Measurements from ENCODE around the gene SGPP2. TPM values are rescaled to one million over a fixed set of nuclear protein-coding genes. Genes with fewer than 3 reads are reported as not detected.

SGPP2 gene
- total and polyA plus RNA-seq, 2 of the 4 experiments (the other 2 are of a cell fraction): not detected

GRCh38 chr2:222442665-222443064 lies 18.3 kb downstream of the SGPP2 start (continued):
- TF ChIP-seq RCOR1 (IDR thresholded peaks at IDR 0.05; ENCODE audit: insufficient replicate concordance, low read length): no peak
- TF ChIP-seq CHD1 (IDR thresholded peaks at IDR 0.05; ENCODE audit: low read depth, low read length): no peak
- no peak for TF ChIP-seq POLR2A (IDR thresholded peaks at IDR 0.05; ENCODE audit: low read depth, low read length)
- no peak for TF ChIP-seq MAZ (IDR thresholded peaks at IDR 0.05; ENCODE audit: borderline replicate concordance, low read depth, low read length)
- TF ChIP-seq RAD21 (IDR thresholded peaks at IDR 0.05; ENCODE audit: low read length): no peak

GRCh38 chr2:222445227-222445626 lies 20.9 kb downstream of the SGPP2 start:
- H2AK9ac ChIP-seq (replicated peaks; ENCODE audit: low read depth, low read length, poor library complexity): no peak overlapping the region

More at GRCh38 chr2:222445227-222445626, 20.9 kb downstream of the SGPP2 start:
- H4K5ac ChIP-seq (ENCODE audit: low read depth, low read length): no peak overlapping the region
- peaks cover 5% of the 10 kb centered on the region; the same call in 1 of the 2 replicates for H3K4me1 ChIP-seq (ENCODE audit: control insufficient read depth, insufficient read depth, low read length)
- no peak overlapping the region for H4K8ac ChIP-seq (ENCODE audit: low read depth in 2 of 2, low read length in 2 of 2)
- H3K27me3 ChIP-seq (ENCODE audit: control insufficient read depth, insufficient read depth, low read length): no peaks in the 10 kb centered on the region; the same call in none of the 2 replicates
- intact Hi-C loops (cut with micrococcal nuclease): no loop called here
- DNase-seq (no peak), ATAC-seq (ENCODE audit: low read depth) (no peak)
- H2AFZ ChIP-seq (replicated peaks; ENCODE audit: low read length, poor library complexity): no peak overlapping the region
- POLR2A ChIA-PET (ENCODE audit: unreplicated experiment): no interaction called here
- no peak overlapping the region for H3K23ac ChIP-seq (ENCODE audit: low read depth, low read length)
- no peak overlapping the region for H2AK5ac ChIP-seq (ENCODE audit: low read depth, low read length)
- H2BK20ac ChIP-seq (ENCODE audit: low read depth, low read length): no peak overlapping the region
- no peak overlapping the region for H4K91ac ChIP-seq (ENCODE audit: insufficient read depth, low read depth, low read length)
- dilution Hi-C loops (cut with HindIII; ENCODE audit: low sequenced_read_pairs, unreplicated experiment): no loop called here
- no peaks in the 10 kb centered on the region for H3K79me1 ChIP-seq (ENCODE audit: low read depth in 1 of 2, low read length in 2 of 2)
- no peak overlapping the region for H2BK15ac ChIP-seq (ENCODE audit: low read depth, low read length)
- CTCF ChIA-PET: interaction anchor here (0.8 kb wide), 1 partner anchor 156 kb away, joined by 3 read pairs; no protein-coding TSS in a partner anchor
- TF ChIP-seq MAZ (IDR thresholded peaks at IDR 0.05; ENCODE audit: borderline replicate concordance, low read depth, low read length): no peak
- no peak for TF ChIP-seq ELK1 (IDR thresholded peaks at IDR 0.05; ENCODE audit: borderline replicate concordance, low read depth, low read length)
- TF ChIP-seq USF2 (IDR thresholded peaks at IDR 0.05; ENCODE audit: low read depth, low read length): no peak
- no peak for TF ChIP-seq MAFK (IDR thresholded peaks at IDR 0.05; ENCODE audit: low read depth, low read length)
- TF ChIP-seq CTCF (conservative IDR thresholded peaks at IDR 0.05; ENCODE audit: low read depth, low read length): no peak
- TF ChIP-seq RCOR1 (IDR thresholded peaks at IDR 0.05; ENCODE audit: insufficient replicate concordance, low read length): no peak
- TF ChIP-seq POLR2A (IDR thresholded peaks at IDR 0.05; ENCODE audit: low read depth, low read length): no peak
- TF ChIP-seq BHLHE40 (IDR thresholded peaks at IDR 0.05; ENCODE audit: low read depth, low read length): no peak
- no peak for TF ChIP-seq RAD21 (IDR thresholded peaks at IDR 0.05; ENCODE audit: low read length)
- no peak for TF ChIP-seq FOS (IDR thresholded peaks at IDR 0.05; ENCODE audit: low read depth, low read length)
- no peaks in the 10 kb centered on the region for H3K9me1 ChIP-seq (ENCODE audit: insufficient read depth, low read length)
- no peaks in the 10 kb centered on the region for H4K20me1 ChIP-seq (ENCODE audit: insufficient read depth, low read length)
- BruUV-seq (replicated peaks): no TSS peak
- no peak overlapping the region for H3K14ac ChIP-seq (replicated peaks; ENCODE audit: low read depth, low read length)
- H3K9me3 ChIP-seq (ENCODE audit: control insufficient read depth, insufficient read depth, low read length): no peaks in the 10 kb centered on the region
- in situ Hi-C loops (cut with MboI; ENCODE audit: low sequenced_read_pairs): no loop called here
- no peak overlapping the region for H3K4ac ChIP-seq (ENCODE audit: low read depth, low read length)
- H3K4me2 ChIP-seq (ENCODE audit: low read depth, low read length): no peak overlapping the region
- H3K4me3 ChIP-seq (ENCODE audit: insufficient read depth, low read depth, low read length): no peak overlapping the region
- no peak overlapping the region for H3K27ac ChIP-seq (ENCODE audit: insufficient read depth, low read length)
- H3K9ac ChIP-seq (ENCODE audit: low read depth, low read length): no peak overlapping the region
- H3K18ac ChIP-seq (ENCODE audit: low read depth, low read length): no peak overlapping the region
- no CpG with 5 or more reads among the region's 1 CpG for WGBS, 2 experiments (ENCODE audit: extremely low coverage in 2 of 2, insufficient read length in 1 of 2)
- no peak overlapping the region for H2BK5ac ChIP-seq (ENCODE audit: low read depth, low read length, poor library complexity, severe bottlenecking)
- no peak overlapping the region for H3K56ac ChIP-seq (ENCODE audit: extremely low read depth, insufficient read depth, low read length)
- no peaks in the 10 kb centered on the region for H3K36me3 ChIP-seq (ENCODE audit: control insufficient read depth, insufficient read depth, low read length)
- H2BK120ac ChIP-seq (ENCODE audit: low read depth, low read length): no peak overlapping the region

Measured in IMR-90 (cell line).